Raji (cell line): Measurements from ENCODE around the gene ALK.

Experiments used
- POLR2A ChIP-seq: IDR thresholded peaks from 2 replicates; pipeline ENCODE4 v1.6.1; 2011; ENCODE audit warnings: low read depth, low read length, control low read depth; ENCODE audit not compliant: insufficient read depth

The ALK gene

GRCh38 chr2:29146197-29146596 lies 775.2 kb downstream of the ALK start:
- TF ChIP-seq POLR2A, result no peak

- TF ChIP-seq POLR2A, result no peak
Measured at GRCh38 chr2:29143657-29144056, 777.7 kb downstream of the ALK start.
